ENCODE results near the gene GLA.

The GLA gene

DNA sequence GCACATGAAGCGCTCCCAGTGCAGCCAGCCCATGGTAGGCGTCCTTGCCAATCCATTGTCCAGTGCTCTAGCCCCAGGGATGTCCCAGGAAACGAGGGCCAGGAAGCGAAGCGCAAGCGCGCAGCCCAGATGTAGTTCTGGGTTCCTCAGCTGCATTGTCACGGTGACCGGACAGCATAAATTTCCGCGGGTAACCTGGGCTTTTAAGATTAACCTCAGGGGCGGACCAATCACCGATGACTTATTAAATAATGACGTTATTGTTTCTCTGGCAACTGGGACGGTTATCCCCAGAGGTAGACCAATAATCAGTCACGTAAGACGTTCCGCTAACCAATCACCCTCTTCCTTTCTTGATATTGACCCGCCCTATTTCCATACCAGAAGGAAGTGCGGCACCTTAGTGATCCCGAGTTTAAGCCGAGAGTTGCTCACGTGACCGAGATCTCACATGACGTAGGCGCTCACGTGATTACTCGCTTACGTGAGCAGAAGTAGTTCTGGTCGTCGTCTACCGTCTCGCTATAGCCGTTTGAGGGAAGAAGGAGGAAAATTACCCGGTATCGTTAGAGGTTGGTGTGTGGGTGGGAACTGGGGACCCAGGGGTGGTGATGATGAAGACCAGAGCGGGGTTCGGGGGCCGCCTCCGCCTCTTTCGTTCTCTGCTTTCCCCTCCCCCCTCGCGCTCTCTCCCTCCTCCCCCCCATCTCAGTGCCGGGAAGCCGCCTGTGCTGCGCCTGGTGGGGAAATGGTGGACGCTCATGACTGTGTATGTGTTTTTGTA, at the start of gene GLA, which contains the start of gene HNRNPH2:
Gene GLA, minus strand, starts transcription at position 178 of the 784 bp plus-strand sequence. Its CDS starts 22 bp downstream, at position 156.
Gene HNRNPH2, plus strand, starts transcription at position 475 of the 784 bp plus-strand sequence. CDS start 3,767 bp downstream, outside the sequence.
- DNase-seq (ENCODE audit: extremely low read depth, low read depth), result peak; percentile 97

DNA sequence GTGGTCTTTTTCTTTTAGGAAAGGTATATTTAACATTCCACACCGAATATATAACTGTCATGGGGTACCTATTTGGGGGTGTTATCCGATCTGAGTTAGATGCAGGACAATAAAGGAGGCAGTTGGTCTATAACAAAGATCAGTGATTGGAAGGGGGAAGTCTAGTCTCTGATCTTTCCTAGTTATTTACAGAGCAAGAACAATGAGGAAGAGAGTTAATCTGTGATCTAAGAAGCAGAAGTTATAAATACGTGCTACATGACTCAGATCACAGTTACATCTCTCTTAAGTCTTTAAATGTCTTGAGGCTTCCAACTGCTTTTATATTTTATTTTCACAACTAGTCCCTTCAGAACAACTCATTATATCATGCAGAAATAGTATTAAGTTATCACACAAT, 44.3 kb upstream of the GLA start:
- TF ChIP-seq, protein P1, sequence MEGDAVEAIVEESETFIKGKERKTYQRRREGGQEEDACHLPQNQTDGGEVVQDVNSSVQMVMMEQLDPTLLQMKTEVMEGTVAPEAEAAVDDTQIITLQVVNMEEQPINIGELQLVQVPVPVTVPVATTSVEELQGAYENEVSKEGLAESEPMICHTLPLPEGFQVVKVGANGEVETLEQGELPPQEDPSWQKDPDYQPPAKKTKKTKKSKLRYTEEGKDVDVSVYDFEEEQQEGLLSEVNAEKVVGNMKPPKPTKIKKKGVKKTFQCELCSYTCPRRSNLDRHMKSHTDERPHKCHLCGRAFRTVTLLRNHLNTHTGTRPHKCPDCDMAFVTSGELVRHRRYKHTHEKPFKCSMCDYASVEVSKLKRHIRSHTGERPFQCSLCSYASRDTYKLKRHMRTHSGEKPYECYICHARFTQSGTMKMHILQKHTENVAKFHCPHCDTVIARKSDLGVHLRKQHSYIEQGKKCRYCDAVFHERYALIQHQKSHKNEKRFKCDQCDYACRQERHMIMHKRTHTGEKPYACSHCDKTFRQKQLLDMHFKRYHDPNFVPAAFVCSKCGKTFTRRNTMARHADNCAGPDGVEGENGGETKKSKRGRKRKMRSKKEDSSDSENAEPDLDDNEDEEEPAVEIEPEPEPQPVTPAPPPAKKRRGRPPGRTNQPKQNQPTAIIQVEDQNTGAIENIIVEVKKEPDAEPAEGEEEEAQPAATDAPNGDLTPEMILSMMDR (IDR thresholded peaks at IDR 0.05; ENCODE audit: low read depth, low read length, missing control alignments), result no peak
- no peak for DNase-seq (ENCODE audit: extremely low read depth, low read depth)

More for the DNA sequence above, at the start of gene GLA, which contains the start of gene HNRNPH2:
- peak within 1 kb of the TSS; percentile 77 for H3K4me3 ChIP-seq (replicated peaks; ENCODE audit: low read depth, low read length)
- TF ChIP-seq, protein P1 (IDR thresholded peaks at IDR 0.05; ENCODE audit: low read depth, low read length, missing control alignments), result no peak

DNA sequence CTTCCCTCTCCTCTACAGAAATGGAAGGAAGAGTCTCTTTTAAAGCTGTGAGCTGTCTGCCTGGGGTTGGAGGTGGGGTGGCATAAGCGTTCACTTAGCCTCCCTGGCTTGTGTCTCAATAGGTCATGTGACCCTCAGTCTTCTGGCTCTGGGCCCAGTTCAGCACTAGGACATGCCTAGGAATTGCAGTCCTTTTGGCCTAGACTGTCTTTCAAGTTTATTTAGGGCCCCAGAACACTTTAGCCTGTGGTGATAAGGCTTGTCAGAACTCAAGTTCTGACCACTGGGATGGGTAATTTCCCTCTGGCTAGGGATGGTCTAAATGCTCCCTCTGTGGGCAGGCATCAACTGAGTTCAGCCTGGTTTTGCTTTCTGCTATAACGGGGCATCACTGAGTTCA, 43.2 kb upstream of the GLA start:
- no peak overlapping the region for H3K4me3 ChIP-seq (replicated peaks; ENCODE audit: low read depth, low read length)
- no peak for DNase-seq (ENCODE audit: extremely low read depth, low read depth)
- TF ChIP-seq, protein P1 (IDR thresholded peaks at IDR 0.05; ENCODE audit: low read depth, low read length, missing control alignments), result no peak

More for the DNA sequence above, 44.3 kb upstream of the GLA start:
- H3K4me3 ChIP-seq (replicated peaks; ENCODE audit: low read depth, low read length), result no peak overlapping the region

DNA sequence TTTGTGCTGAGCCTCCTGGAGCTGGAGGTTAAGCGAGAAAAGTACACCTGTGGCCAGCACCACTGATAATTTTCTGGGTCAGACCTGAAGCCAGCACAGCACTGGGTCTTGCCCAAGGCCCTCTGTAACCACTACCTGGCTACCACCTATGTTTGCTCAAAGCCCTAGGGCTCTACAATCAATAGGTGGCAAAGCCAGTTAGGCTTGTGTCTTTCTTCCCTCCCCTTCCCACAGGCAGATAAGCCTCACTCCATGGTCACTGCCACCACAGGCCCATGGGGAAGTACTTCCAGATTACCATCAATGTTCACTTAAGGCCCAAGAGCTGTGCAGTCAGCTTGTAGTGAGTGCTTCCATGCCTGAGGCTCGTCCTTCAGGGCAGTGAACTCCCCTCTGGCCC, 42.4 kb upstream of the GLA start:
- no peak overlapping the region for H3K4me3 ChIP-seq (replicated peaks; ENCODE audit: low read depth, low read length)
- TF ChIP-seq, protein P1 (IDR thresholded peaks at IDR 0.05; ENCODE audit: low read depth, low read length, missing control alignments), result no peak
- DNase-seq (ENCODE audit: extremely low read depth, low read depth), result no peak

DNA sequence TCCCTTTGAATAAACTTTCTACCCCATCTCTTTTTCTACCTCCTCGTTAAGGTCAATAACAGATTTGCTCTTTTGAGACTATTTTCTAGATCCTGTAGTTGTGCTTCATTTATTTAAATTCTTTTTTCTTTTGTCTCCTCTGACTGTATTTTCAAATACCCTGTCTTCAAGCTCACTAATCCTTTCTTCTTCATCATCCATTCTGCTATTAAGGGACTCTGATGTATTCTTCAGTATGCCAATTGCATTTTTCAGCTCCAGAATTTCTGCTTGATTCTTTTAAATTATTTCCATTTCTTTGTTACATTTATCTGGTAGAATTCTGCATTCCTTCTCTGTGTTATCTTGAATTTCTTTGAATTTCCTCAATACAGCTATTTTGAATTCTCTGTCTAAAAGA, 41.6 kb upstream of the GLA start:
- no peak for DNase-seq (ENCODE audit: extremely low read depth, low read depth)
- H3K4me3 ChIP-seq (replicated peaks; ENCODE audit: low read depth, low read length), result no peak overlapping the region
- TF ChIP-seq, protein P1 (IDR thresholded peaks at IDR 0.05; ENCODE audit: low read depth, low read length, missing control alignments), result no peak

DNA sequence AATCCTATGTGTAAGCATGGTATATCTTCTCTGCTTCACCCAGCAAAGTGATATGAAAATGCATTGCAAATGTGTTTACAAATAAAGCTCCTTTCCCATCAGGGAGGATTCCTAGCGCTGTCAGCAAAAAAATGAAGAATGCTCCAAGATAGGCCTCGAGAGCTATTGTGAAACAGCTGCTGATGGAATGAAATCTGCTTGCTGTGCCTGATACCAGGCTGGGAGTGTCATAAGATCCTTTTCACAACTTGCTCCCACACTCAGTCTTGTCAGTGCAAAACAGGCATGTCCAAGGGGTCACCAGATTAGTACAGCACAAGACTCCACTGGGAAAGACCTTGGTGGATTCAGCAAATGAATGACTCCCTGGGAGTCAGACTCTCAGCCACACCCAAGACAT, 34.4 kb upstream of the GLA start:
- TF ChIP-seq, protein P1 (IDR thresholded peaks at IDR 0.05; ENCODE audit: low read depth, low read length, missing control alignments), result no peak
- DNase-seq (ENCODE audit: extremely low read depth, low read depth), result no peak
- no peak overlapping the region for H3K4me3 ChIP-seq (replicated peaks; ENCODE audit: low read depth, low read length)

All from HFF-Myc (cell line).